Renal cortex interstitium (tissue), 11 donors: Measurements from ENCODE around the gene RHPN2. TPM values are rescaled to one million over a fixed set of nuclear protein-coding genes. Genes with fewer than 3 reads are reported as not detected.
"Not testable (repeated sequence)": the region's sequence is repeated elsewhere in the genome, so short reads cannot be mapped to it uniquely, and the experiment has no call there.

Source experiments
- DNase-seq, 11 donors: peaks; one replicate each; pipeline ENCODE4 v3.0.0-alpha.2; 2013; ENCODE audit warnings: low read depth in 9 of 11, low spot score in 4 of 11; ENCODE audit errors: extremely low read depth in 1 of 11
- polyA plus RNA-seq, 3 donors: library from polyadenylated mRNA; unstranded; fragments of 120-200 nt; gene quantifications; one replicate each; pipeline ENCODE4 v1.2.1, GENCODE V29; 2013; ENCODE audit not compliant: insufficient read length in 3 of 3

RHPN2 gene
- polyA plus RNA-seq, 3 donors: 16.3 to 26.3 (median 17.8) TPM

DNA sequence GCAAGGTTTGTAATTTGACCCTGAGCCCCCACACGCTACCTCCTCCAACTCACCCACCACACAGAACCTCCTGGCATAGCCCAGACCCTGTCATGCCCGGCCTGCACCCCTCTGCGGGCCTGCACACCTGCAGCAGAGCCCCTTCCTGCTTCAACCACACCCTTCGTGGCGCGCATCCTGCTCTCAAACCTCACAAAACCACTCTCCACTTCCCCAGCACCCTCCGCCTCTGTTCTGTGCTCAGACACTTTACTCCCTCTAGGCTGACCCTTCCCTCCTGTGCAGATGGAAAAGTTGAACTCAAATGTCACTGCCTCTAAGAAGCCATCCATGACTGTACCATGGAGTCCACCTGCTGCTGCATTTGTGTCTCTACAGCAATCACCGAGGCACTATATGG, 64.2 kb downstream of the RHPN2 start:
- DNase-seq: no peak

DNA sequence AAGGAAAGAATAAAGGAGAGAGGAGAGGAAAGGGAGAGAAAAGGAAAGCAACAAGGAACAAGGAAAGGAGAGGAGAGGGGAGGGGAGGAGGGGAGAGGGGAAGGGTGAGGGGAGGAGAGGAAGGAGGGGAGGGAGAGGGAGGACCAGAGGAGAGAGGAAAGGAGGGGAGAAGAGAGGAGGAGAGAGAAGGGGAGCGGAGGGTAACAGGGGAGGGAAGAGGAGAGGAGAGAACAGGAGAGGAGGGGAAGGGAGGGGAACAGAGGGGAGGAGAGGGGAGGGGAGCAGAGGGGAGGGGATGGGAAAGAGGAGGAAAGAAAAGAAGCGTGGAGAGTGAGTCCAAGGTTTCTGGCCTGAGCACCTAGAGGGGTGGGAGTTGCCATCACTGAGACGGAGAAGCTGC, 66.0 kb downstream of the RHPN2 start:
- DNase-seq: no peak

DNA sequence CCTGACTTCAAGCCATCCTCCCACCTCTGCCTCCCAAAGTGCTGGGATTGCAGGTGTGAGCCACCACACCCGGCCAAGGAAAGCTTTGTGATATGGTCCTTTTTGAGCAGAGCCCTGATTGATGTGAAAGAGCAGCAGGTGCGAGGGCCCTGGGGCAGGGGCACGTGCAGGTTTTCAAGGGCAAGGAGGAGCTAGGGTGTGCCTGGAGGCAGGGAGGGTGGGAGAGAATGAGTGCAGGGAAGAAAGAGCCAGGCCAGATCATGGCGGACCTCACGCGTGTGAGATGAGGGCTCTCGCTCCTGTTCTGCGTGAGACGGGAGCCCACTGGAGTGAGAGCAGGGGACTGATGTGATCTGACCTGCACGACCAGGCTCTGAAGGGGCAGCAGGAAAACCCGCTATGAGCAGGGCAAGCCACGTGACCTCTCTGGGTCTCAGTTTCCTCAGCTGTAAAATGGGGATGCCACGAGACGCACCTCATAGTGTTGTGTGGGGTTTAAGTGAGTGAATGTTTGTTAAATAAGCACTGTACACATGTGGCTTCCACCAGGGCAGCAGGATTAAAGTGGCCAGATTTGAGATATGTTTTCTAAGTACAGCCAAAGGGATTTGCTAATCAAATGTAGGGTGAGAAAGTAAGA, 66.9 kb downstream of the RHPN2 start:
- DNase-seq: no peak

DNA sequence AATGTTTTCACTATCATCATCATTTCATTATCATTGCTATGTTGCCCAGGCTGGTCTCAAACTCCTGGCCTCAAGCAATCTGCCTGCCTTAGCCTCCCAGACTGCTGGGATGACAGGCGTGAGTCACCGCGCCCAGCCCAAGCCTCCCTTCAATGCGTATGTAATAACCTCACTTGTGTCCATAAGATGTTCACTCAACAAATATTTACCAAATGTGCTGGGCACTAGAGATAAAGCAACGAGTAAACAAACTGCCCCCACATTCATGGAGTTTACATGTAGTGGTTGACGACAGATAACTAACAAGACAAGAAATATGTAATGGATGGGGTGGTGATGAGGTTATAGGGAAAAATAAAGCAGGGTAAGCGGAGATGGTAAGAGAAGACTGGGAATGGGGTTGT, 67.6 kb downstream of the RHPN2 start:
- not testable (repeated sequence) for DNase-seq

DNA sequence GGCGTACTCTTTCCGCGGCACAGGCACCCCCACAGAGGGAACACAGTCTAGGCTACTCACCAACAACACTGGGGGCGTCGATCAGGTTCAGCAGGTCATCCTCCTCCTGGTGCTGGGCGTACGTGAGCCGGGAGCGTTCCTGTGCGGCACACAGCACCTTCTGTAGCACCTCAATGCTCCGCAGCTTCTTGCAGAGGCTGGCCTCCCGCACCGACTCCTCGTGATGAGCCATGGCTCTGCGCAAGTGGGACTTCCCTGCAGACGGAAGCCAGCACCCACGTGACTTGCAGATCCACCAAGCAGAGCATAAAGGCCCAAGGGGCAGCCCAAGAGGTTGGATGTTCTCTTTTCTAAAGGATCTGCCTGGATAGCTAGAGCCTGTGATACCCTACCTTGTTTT, 68.7 kb downstream of the RHPN2 start:
- not testable (repeated sequence) for DNase-seq

DNA sequence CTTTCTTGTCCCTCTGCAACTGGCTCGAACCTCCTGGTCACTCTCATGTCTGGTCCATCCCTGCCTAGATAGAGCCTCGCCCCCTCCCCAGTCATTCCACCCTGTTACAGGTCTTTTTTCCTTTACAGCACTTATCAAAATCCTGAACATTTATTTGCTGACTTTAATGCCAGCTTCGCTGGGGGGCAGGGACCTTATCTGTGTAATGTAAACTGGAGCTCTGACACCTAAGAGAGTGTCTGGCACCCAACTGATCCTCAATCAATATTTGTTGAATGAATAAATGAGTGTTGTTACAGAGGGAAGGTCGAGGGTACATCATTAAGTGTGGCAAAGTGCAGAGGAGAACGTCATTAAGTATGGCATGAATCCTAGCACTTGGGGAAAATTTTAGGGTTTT, 76.0 kb downstream of the RHPN2 start:
- DNase-seq: no peak

DNA sequence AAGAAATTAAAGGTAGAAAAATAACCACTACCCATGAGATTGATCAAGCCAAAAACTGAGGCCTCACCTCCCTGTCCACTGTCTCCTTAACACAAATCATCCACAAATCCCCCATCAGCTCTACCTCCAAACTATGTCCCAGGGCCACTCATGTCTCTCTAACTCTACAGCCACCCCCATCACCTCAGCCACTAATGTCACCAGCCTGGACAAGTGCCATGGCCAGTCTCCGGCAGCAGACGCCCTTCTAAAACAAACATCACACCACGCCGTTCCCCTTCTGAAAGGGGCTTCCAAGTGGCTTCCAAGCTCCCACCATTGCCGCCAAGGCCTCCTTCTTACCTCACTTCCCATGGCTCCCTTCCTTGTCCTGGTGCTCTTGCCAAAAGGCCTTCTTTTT, 76.4 kb downstream of the RHPN2 start:
- DNase-seq: not testable (repeated sequence)

DNA sequence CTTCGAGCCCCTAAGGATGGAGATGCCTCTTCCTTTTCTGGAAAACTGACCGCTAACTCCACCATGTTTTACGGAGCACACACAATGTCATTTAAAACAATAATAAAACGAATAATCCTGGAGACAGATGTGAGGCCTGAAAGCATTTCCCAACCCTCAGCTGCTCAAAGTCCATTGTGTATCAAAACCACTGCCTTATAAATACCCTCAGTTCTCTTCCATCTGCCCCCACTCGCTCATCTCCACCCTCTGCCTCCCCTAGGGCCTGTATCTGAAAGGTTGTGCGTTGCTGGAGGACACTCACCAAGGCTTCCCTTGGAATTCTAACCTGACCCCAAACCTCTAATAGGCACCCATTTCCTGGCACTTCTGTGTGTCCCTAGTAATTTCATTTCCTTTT, 82.2 kb downstream of the RHPN2 start:
- DNase-seq: not testable (repeated sequence)

DNA sequence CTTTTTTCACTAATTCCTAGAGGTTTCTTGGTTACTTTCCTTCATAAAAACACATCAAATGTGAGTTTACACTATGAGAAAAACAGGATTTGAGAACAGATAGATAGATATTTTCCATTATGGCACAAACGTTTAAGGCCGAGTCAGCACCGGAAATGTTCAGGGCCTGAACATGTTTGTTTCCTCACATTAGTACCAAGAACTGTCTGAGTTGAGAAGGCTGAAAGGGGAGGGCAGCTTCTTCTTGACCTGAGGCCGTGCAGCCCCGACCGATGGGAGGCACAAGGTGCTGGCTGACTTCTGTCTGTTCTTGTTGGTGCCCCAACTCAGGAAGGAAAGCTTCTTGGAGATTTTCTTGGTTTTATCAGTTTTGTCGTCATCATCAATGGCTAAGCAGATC, 84.9 kb downstream of the RHPN2 start:
- DNase-seq: not testable (repeated sequence)

DNA sequence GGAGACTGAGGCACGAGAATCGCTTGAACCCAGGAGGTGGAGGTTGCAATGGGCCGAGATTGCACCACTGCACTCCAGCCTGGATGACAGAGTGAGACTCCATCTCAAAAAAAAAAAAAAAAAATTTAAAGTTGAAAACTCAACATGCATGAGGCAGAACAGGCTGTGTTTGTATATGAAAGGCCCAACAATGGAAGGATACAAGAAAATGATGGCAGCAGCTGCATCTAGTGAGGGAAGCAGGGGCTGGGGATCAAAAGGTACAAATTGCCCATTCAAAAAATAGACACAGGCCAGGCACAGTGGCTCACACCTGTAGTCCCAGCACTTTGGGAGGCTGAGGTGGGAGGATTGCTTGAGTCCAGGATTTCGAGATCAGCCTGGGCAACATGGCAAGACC, 86.9 kb downstream of the RHPN2 start:
- DNase-seq: not testable (repeated sequence)

DNA sequence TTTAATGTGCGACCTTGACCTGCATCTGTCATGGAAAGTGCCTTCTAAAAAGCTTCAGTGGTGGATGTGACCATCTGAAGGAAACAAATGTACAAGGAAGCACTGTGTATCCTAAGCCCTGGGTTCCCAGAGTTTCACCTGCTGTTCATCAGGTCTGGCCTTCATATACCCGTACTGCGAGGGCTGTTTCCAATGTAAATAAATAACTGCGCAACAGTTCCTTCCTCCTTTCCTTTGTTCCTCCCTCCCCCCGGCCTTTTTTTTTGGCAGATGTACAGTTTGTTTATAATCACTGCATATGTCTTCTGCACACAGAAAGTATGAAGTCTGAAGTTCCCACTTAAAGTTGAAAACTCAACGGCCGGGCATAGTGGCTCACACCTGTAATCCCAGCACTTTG, 87.4 kb downstream of the RHPN2 start:
- DNase-seq: no peak

DNA sequence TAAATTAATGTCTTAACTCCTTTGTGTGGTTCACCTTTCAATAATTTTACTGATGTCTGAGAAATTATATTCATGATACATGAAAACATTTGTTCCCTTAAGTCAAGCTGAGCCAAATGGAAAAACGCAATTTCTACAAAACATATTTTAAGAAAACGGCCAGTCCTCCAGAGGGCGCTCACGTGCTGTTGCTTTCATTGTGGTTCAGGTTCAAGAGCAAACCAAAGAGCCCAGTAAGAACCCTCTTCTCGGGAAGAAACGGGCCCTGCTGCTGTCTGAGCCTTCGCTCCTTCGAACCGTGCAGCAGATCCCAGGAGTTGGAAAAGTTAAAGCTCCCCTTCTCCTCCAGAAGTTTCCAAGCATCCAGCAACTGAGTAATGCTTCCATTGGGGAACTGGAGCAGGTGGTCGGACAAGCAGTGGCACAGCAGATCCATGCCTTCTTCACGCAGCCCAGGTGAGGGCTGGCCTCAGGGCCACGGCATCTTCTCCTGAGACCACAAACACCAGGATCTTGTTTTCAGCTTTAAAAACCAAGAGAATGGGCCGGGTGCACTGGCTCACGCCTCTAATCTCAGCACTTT, 88.4 kb downstream of the RHPN2 start:
- DNase-seq: peak in 9 of 11 donors; percentile 17 to 67 (median 41)

DNA sequence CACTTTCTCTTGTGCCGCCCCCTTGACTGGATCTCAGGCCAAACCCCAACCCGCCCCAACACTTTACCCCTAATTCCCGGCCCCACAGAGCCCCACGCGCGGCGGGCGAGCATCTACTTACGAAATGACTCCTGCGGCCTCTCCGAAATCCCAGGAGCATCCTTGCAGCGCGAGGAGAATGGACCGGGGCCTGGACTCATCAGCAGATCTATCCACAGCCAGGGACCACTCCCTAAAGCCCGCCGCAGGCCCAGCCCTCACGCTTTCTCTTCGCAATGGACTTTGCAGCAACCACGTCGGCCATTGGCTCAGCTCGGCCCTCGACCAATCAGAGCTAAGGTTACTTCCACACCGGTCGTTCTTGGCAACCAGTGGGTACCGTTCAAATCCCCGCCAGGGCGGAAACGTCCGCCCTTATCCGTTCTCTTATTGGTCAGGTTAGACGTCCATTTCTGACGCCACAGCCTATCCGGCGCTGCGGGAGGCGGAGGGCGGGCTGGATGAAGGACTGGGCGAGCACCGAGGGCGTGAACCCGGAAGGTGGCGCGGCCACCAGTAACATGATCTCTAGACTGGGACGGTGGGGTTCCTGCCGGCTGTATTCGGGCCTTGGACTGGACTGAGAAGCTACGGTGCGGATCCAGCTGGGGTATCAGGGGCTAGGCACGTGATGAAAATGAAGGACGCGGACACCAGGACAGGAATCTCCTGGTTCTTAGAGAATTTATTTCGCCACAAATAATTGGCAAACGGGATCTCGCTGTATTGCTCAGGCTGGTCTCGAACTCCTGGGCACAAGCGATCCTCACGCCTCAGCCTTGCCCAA, 92.8 kb downstream of the RHPN2 start, which contains the start of the genes CEP89 and FAAP24:
Gene CEP89, minus strand, starts transcription at position 244 of the 826 bp plus-strand sequence. Its CDS starts 84 bp downstream, at position 160.
Gene FAAP24, plus strand, starts transcription at position 528 of the 826 bp plus-strand sequence. CDS start 955 bp downstream, outside the sequence.
- peak; percentile 98 to 100 (median 99) for DNase-seq

DNA sequence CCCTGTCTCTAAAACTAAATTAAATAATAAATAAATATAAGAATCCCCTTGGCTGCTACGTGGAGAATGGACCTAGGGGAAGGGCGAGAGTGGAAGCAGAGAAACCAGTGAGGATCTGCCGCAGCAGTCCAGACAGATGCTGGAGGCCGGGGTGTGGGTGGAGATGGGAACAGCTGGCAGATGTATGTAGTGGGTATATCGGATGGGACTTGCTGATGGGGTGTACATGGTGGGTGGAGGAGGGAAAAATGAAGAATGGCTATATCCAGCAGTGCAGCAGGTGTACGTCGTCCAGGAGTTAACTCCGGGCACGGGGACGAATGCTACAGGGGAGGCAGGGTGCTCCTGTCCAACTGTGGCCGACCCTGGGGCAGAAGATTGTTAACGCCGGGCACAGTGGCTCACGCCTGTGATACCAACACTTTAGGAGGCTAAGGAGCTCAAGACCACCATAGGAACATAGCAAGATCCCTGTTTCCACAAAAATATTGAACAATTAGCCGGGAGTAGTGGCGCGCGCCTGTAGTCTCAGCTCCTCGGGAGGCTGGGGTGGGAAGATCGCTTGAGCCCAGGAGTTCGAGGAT, 93.6 kb downstream of the RHPN2 start:
- no peak for DNase-seq

DNA sequence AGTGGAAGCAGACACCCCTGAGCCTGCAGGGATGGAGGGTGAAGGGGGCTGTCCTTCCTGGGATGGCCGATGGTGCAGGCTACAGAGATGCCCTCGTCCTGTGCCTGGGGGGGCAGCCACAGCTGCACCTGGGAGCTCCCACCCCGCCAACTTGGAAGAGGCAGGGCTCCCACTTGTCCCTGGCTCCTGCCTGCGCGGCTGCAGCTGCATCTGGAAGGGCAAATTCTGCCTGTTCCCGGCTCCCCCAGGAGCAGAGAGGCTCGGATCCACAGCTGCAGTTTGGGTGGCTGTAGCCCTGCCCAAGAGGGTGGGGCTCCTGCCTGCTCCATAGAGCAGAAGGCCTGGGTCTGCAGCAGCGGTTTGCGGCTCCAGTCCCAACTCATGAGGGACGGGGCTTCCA, 95.1 kb downstream of the RHPN2 start:
- no peak for DNase-seq

DNA sequence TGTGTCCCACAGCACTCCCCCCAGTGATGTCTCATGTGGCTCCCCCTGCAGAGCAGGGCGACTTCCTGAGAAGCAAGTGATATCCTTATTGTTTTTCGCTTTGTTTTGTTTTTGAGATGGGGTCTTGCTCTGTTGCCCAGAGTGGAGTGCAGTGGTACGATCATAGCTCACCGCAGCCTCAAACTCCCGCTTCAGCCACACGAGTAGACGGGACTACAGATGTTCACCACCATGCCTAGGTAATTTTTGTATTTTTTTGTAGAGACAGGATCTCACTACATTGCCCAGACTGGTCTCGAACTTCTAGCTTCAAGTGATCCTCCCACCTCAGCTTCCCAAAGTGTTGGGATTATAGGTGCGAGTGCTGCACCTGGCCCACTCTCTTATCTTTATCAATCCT, 97.9 kb downstream of the RHPN2 start:
- no peak for DNase-seq

DNA sequence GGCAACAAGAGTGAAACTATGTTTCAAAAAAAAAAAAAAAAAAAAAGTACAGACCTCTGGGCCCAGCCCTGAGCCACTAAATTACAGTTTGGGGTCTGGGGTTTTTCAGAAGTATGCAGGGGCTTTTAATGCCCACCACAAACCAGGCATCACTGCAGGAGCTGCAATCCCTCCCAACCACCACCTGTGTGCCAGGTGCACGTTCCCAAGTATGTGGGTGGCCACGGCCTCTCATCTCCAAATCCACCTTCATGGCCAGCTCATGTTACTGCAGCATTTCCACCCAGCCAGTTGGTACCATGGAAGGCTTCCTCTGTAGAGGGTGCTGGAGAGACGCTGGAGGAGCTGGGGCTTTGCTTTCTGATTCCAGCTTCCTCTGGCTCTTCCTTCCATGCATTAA, 119.4 kb downstream of the RHPN2 start:
- DNase-seq: no peak

DNA sequence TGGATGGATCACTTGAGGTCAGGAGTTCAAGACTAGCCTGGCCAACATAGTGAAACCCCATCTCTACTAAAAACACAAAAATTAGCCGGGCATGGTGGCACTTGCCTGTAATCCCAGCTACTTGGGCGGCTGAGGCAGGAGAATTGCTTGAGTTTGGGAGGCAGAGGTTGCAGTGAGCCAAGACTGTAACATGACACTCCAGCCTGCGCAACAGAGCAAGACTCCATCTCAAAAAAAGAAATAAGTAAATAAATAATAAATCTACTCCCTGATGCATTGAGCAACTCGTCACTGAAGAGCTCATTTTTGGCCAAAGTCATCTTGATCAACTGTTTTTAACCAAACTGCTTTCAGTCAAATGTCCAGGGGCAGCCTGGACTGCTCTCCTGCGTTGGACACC, 123.4 kb downstream of the RHPN2 start:
- DNase-seq: peak in 4 of 11 donors; percentile 2 to 12 (median 10)

DNA sequence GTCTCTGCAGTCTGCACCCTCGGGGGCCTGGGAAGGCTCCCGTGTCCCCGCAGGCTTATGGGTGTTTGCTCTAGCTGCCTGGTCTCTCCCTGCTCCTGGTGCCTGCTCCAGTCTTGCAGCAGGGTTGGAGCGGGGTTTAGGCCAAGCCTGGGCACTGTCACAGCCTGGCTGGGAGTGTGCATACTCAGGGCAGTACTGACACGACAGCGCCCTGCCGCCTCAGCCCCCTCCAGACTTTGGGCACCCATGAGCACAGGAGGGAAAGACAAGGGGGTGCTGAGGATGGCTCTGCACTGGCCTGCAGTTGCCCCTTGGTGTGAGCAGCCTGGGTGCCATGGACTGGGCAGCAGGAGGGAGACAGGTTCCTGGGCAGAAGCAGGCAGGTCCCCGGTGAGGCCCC, 128.6 kb downstream of the RHPN2 start:
- no peak for DNase-seq

DNA sequence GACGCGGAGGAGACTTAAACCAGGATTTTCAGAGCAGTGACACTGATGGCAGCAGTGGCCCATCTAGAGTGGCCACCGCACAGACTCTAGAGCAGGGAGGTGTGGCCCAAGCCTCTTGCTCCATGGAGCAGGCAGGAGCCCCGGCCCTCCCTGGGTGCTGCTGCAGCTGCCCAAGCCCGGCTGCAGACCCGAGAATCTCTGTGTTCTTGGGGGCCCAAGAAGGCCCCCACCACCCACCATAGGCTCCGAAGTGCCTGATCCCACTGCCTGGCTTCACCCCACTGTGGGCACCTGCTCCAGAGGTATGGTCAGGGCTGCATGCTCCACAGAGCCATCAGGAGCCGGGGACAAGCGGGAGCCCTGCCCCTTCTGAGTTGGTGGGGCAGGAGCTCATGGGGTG, 129.1 kb downstream of the RHPN2 start:
- DNase-seq: no peak
